H9 (cell line): ENCODE measurements around the gene ENPP7. TPM values are rescaled to one million over a fixed set of nuclear protein-coding genes. Genes with fewer than 3 reads are reported as not detected.
A peak's percentile ranks its signal among the peaks of the same experiment; 100 is the strongest.

ENCODE experiments used
- DNase-seq: peaks from one replicate; pipeline ENCODE4 v3.0.0-alpha.2; 2017
- H2AFZ ChIP-seq: one replicate; pipeline ENCODE4 v1.6.1; 2013; ENCODE audit warnings: mild to moderate bottlenecking, low read length, control low read depth, moderate library complexity
- H2AK5ac ChIP-seq: 2 replicates; pipeline ENCODE4 v1.6.1; 2013; ENCODE audit warnings: low read length, control low read depth, mixed read lengths; ENCODE audit not compliant: insufficient read length
- H2BK120ac ChIP-seq: one replicate; pipeline ENCODE4 v1.6.1; 2013; ENCODE audit warnings: low read depth, mild to moderate bottlenecking, low read length, control low read depth, inconsistent platforms; ENCODE audit not compliant: poor library complexity, severe bottlenecking
- H2BK12ac ChIP-seq: 2 replicates; pipeline ENCODE4 v1.6.1; 2013; ENCODE audit warnings: low read length, control low read depth, mixed read lengths, low read depth; ENCODE audit not compliant: insufficient read length
- H2BK15ac ChIP-seq: 2 replicates; pipeline ENCODE4 v1.6.1; 2013; ENCODE audit warnings: low read depth, low read length, control low read depth
- H2BK20ac ChIP-seq: one replicate; pipeline ENCODE4 v1.6.1; 2013; ENCODE audit warnings: low read depth, mild to moderate bottlenecking, low read length, control low read depth, inconsistent platforms; ENCODE audit not compliant: poor library complexity, severe bottlenecking
- H2BK5ac ChIP-seq: 2 replicates; pipeline ENCODE4 v1.6.1; 2013; ENCODE audit warnings: low read length, control low read depth, mixed read lengths; ENCODE audit not compliant: insufficient read length
- H3K14ac ChIP-seq: 2 replicates; pipeline ENCODE4 v1.6.1; 2013; ENCODE audit warnings: low read length, control low read depth; ENCODE audit not compliant: insufficient read depth
- H3K18ac ChIP-seq: 2 replicates; pipeline ENCODE4 v1.6.1; 2013; ENCODE audit warnings: low read depth, mild to moderate bottlenecking, mixed read lengths, low read length, control low read depth; ENCODE audit not compliant: insufficient read length
- H3K23ac ChIP-seq: 2 replicates; pipeline ENCODE4 v1.6.1; 2013; ENCODE audit warnings: low read length, control low read depth, mixed read lengths, low read depth; ENCODE audit not compliant: insufficient read length
- H3K23me2 ChIP-seq: 2 replicates; pipeline ENCODE4 v1.6.1; 2013; ENCODE audit warnings: low read depth, mild to moderate bottlenecking, mixed read lengths, low read length, control low read depth; ENCODE audit not compliant: insufficient read length, poor library complexity, severe bottlenecking
- H3K27ac ChIP-seq: 2 replicates; pipeline ENCODE4 v1.5.1; 2013; ENCODE audit warnings: low read length, control low read depth, mixed read lengths, low read depth; ENCODE audit not compliant: insufficient read length
- H3K27me3 ChIP-seq: 2 replicates; pipeline ENCODE4 v1.6.1; 2013; ENCODE audit warnings: low read length, control low read depth, inconsistent platforms; ENCODE audit not compliant: insufficient read depth
- H3K4ac ChIP-seq: 2 replicates; pipeline ENCODE4 v1.6.1; 2013; ENCODE audit warnings: low read depth, mild to moderate bottlenecking, control low read depth, inconsistent platforms, low read length, moderate library complexity
- H3K4me1 ChIP-seq: 2 replicates; pipeline ENCODE4 v1.6.1; 2013; ENCODE audit warnings: low read length, control low read depth, inconsistent platforms; ENCODE audit not compliant: insufficient read depth
- H3K4me2 ChIP-seq: 2 replicates; pipeline ENCODE4 v1.6.1; 2013; ENCODE audit warnings: low read length, control low read depth, mixed read lengths; ENCODE audit not compliant: insufficient read length, insufficient read depth
- H3K56ac ChIP-seq: 2 replicates; pipeline ENCODE4 v1.6.1; 2013; ENCODE audit warnings: low read depth, mild to moderate bottlenecking, mixed read lengths, low read length, control low read depth; ENCODE audit not compliant: insufficient read length
- H3K79me1 ChIP-seq: 2 replicates; pipeline ENCODE4 v1.6.1; 2013; ENCODE audit warnings: low read depth, mild to moderate bottlenecking, moderate library complexity, low read length, control low read depth, inconsistent platforms; ENCODE audit not compliant: insufficient read depth, poor library complexity, severe bottlenecking
- H3K79me2 ChIP-seq: 2 replicates; pipeline ENCODE4 v1.6.1; 2013; ENCODE audit warnings: low read length, control low read depth, inconsistent platforms; ENCODE audit not compliant: insufficient read depth
- H3K9ac ChIP-seq: 2 replicates; pipeline ENCODE4 v1.6.1; 2013; ENCODE audit warnings: low read length, control low read depth, mixed read lengths; ENCODE audit not compliant: insufficient read length; ENCODE audit errors: extremely low read depth
- H3K9me3 ChIP-seq: one replicate; pipeline ENCODE4 v1.6.1; 2013; ENCODE audit warnings: low read depth, low read length, inconsistent platforms; ENCODE audit not compliant: control insufficient read depth
- H3T11ph ChIP-seq: one replicate; pipeline ENCODE4 v1.6.1; 2013; ENCODE audit warnings: mild to moderate bottlenecking, low read length, control low read depth, inconsistent platforms
- H4K20me1 ChIP-seq: one replicate; pipeline ENCODE4 v1.6.1; 2013; ENCODE audit not compliant: control insufficient read depth, insufficient read length, insufficient read depth
- H4K5ac ChIP-seq: 2 replicates; pipeline ENCODE4 v1.6.1; 2013; ENCODE audit warnings: low read depth, mild to moderate bottlenecking, mixed read lengths, low read length, control low read depth; ENCODE audit not compliant: insufficient read length
- H4K8ac ChIP-seq: replicated peaks from 2 replicates; pipeline ENCODE4 v1.6.1; 2013; ENCODE audit warnings: low read length, control low read depth, mixed read lengths, low read depth; ENCODE audit not compliant: insufficient read length
- H4K91ac ChIP-seq: 2 replicates; pipeline ENCODE4 v1.6.1; 2013; ENCODE audit warnings: low read depth, mild to moderate bottlenecking, moderate library complexity, mixed read lengths, low read length, control low read depth; ENCODE audit not compliant: insufficient read length
- H3K27ac Mint-ChIP-seq, 3 experiments: 2 replicates in 2 of 3; 3 replicates in 1 of 3; pipeline ENCODE4 v1.8.0; 2020 to 2021; ENCODE audit warnings: mixed read lengths in 3 of 3, mild to moderate bottlenecking in 1 of 3, moderate library complexity in 1 of 3
- H3K27me3 Mint-ChIP-seq: 2 replicates; pipeline ENCODE4 v1.8.0; 2021; ENCODE audit warnings: low read depth, mild to moderate bottlenecking, moderate library complexity, mixed read lengths
- H3K36me3 Mint-ChIP-seq, 3 experiments: 2 replicates in 2 of 3; 3 replicates in 1 of 3; pipeline ENCODE4 v1.8.0; 2020 to 2021; ENCODE audit warnings: low read depth in 3 of 3, mixed read lengths in 3 of 3; ENCODE audit not compliant: insufficient read depth in 1 of 3
- H3K4me1 Mint-ChIP-seq, 2 experiments: 2 replicates each; pipeline ENCODE4 v1.8.0; 2020; ENCODE audit warnings: mixed read lengths in 2 of 2
- H3K4me3 Mint-ChIP-seq, 2 experiments: 2 replicates in 1 of 2; 3 replicates in 1 of 2; pipeline ENCODE4 v1.8.0; 2020 to 2021; ENCODE audit warnings: mild to moderate bottlenecking in 2 of 2, mixed read lengths in 2 of 2, moderate library complexity in 1 of 2
- H3K9me3 Mint-ChIP-seq, 2 experiments: 2 replicates in 1 of 2; 3 replicates in 1 of 2; pipeline ENCODE4 v1.8.0; 2020; ENCODE audit warnings: mild to moderate bottlenecking in 2 of 2, mixed read lengths in 2 of 2, moderate library complexity in 1 of 2
- CTCF ChIP-seq: fragments of 200-600 bp; sonication (generic); conservative IDR thresholded peaks from 3 replicates; pipeline ENCODE4 v1.8.0; 2021; ENCODE audit warnings: antibody characterized with exemption, mild to moderate bottlenecking
- WGBS: extraction: QIAGEN DNeasy Blood & Tissue Kit; methylation state at CpG from one replicate; pipeline ENCODE4 v1.1.7; 2013; ENCODE audit warnings: missing lambda C conversion rate, low lambda C conversion rate, mixed read lengths; ENCODE audit not compliant: insufficient read length; ENCODE audit errors: extremely low coverage; 5-methylcytosine and 5-hydroxymethylcytosine counted together
- total RNA-seq: library from RNA; stranded (reverse); gene quantifications from 2 replicates; pipeline ENCODE4 v1.2.1, GENCODE V29; 2021

ENPP7 gene
- total RNA-seq, 1 experiment from 2014 or later = not detected

DNA sequence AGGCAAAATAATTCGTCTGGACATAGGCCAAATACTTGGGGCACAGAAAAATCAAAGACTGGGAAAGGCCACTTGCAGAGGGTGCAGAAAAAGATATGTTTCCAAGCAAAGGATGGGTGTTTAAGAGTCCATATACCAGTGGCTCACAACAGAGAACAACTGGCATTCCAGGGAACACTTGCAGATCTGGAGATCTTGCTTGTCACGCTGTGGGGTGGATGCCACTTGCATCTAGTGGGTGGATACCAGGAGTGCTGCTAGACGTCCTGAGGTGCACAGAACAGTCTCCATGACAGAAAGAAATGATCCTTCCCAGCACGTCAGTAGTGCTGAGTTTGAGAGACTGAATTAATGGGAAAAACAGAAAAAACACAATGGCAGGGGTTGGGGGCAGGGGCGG, 57.7 kb downstream of the ENPP7 start:
- H3K79me2 ChIP-seq = no peaks in the 10 kb centered on the region
- no peak overlapping the region for H2AFZ ChIP-seq
- H2BK12ac ChIP-seq = no peak overlapping the region
- H3K14ac ChIP-seq = no peak overlapping the region
- peaks cover 9% of the 10 kb centered on the region for H4K20me1 ChIP-seq
- H3K27me3 ChIP-seq = peaks cover 48% of the 10 kb centered on the region
- no peak overlapping the region for H2AK5ac ChIP-seq
- WGBS = no CpG with 5 or more reads among the region's 5 CpGs
- no peak overlapping the region for H3K23ac ChIP-seq
- H2BK5ac ChIP-seq = no peak overlapping the region
- H3K27ac Mint-ChIP-seq = no peak overlapping the region
- H3K23me2 ChIP-seq = peaks cover 5% of the 10 kb centered on the region
- H3K18ac ChIP-seq = no peak overlapping the region
- H3K9me3 Mint-ChIP-seq = peaks cover 0 to under 1% of the 10 kb centered on the region in 2 experiments; a peak in 1 of 5 replicates
- no peak overlapping the region for H3K9ac ChIP-seq
- no peak overlapping the region for H2BK20ac ChIP-seq
- no peak overlapping the region for H4K91ac ChIP-seq
- peak overlapping the region; percentile 54 for H3K4me2 ChIP-seq
- no peak overlapping the region for H3K56ac ChIP-seq
- H3K79me1 ChIP-seq = no peaks in the 10 kb centered on the region
- H3K27me3 Mint-ChIP-seq = peaks cover 78% of the 10 kb centered on the region
- H3K4me3 Mint-ChIP-seq = peak overlapping the region in 1 of 2 experiments; percentile 70; a peak in 3 of 5 replicates
- no peak for TF ChIP-seq CTCF
- H3K27ac ChIP-seq = no peak overlapping the region
- peaks cover 34 to 50% of the 10 kb centered on the region in 2 experiments for H3K4me1 Mint-ChIP-seq
- H3K36me3 Mint-ChIP-seq = peaks cover 7 to 24% (median 17%) of the 10 kb centered on the region in 3 experiments; a peak in 6 of 7 replicates
- no peaks in the 10 kb centered on the region for H3K9me3 ChIP-seq
- DNase-seq = no peak
- no peak overlapping the region for H3K4ac ChIP-seq
- H2BK15ac ChIP-seq = no peak overlapping the region
- H3T11ph ChIP-seq = no peak overlapping the region
- no peak overlapping the region for H2BK120ac ChIP-seq
- H4K5ac ChIP-seq = no peak overlapping the region
- H4K8ac ChIP-seq = no peak overlapping the region
- peaks cover 8% of the 10 kb centered on the region for H3K4me1 ChIP-seq
